Right kidney (tissue), 1 donor: ENCODE measurements around the gene SLC38A2.

Experiments
- DNase-seq: peaks from one replicate; pipeline ENCODE4 v3.0.0-alpha.2; 2016

Gene SLC38A2

DNA sequence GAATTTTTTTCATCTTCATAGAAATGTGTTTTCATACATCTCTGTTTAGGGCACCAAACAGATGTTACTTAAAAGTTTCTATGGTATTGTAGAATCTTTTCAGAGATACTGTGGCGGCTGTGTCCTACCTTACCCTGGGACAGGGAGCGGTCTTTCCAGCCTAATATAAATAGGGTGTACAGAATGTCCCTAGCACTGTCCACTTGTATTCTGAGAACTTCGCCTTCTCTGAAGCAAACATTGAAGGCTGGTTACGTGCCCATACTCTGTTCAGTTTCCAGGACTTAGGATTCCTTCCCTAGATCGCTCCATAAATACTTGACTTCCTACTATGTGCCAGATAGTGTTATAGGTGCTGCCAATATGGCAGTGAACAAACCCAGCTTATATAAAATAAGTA, 24.3 kb upstream of the SLC38A2 start:
- DNase-seq, result no peak

DNA sequence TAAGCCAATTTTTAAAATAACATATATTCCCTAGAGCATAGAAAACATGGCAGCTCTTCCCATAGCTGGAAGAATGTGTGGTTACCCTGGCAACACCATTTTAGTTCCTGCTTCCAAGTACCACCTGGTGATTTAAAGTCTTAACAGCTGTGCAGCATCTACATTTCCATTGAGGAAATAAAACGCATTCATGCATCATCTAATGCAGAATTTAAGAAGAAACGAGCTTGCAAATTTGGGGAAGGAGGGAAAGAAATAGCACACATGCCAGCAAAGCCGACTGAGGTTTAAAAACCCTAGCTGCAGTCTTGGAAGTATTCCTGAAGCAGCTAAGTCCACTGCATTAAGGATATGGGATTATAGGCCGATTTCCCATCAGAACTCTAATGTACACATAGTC, 22.8 kb upstream of the SLC38A2 start:
- DNase-seq, result no peak

DNA sequence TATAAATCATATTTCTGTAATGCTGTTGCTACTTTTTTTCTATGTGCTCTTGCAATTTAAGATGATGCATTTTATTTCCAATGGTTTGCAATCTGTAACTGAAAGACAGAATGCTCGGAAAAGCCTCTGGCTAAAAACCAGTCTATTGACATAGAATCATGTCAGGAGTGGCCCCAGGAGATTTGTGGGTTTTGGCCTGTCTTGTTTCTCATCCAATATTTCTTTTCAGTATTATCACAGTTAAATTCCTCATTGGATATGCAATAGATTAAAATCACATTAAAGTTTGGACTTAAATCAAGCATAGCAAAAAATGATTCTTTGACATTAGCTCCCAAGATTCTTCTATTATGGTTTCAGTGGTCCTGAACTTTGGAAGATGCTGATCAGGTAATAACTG, 19.1 kb upstream of the SLC38A2 start:
- no peak for DNase-seq

DNA sequence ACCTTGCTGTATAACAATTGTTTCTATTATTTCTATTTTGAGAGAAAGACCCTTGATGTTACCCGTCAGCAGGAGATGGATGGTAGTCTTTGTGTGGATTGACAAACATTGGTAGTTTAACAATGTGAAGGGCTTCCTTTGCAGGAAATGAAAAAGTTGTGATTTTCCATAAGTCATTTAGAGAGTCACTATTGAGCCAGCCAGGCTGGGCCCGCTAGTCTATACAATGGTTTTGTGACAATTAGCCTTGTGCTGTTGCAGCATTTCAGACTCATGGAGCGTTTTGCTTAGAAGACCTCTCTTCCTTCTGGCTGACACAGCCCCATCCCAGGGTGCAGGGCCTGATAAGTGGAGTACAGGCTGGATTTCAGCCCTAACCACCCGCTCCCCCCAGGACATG, 18.3 kb upstream of the SLC38A2 start:
- DNase-seq, result no peak

DNA sequence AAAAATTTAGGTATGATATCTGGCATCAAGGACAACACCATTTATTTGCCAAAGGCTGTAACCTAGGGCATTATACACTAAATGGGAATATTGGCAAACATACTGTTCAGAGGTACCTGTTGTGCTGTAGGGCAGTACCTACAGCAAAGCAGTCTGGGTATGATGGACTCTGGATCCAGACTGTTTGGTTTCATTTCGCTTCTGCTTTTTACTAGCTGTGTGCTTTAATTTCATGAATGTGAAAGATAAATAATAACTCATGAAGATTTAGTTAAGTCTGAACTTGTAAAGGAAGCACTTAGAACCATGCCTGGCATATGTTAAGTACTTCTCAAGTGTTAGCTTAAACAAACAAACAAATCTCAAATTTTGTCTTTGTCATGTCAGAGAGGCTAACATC, 17.7 kb upstream of the SLC38A2 start:
- no peak for DNase-seq

DNA sequence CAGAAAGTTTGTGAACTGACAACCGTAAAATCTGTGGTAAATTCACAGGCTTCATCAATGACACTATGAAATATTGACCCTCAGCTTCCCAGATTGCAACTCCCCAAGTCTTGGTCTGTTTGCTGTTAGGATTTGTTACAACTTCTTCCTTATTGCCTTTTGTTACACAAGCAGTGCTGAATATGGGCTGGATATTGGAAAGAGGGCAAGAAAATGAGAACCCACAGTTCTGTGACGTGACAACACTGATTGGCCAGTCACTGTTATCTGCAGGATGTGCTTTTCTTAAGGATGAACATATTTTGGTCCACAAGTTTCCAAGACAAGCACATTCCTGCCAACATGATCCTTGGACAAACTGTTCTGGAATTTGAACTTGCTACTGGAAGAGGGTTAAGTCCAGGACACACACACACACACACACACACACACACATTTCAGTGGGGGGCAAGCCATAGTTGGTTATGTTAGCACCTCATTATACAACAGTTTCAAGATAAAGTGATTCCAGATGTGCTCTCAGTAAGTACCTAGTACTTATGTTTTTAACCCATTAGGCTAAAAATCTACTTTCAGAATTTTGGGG, 16.6 kb upstream of the SLC38A2 start:
- no peak for DNase-seq

DNA sequence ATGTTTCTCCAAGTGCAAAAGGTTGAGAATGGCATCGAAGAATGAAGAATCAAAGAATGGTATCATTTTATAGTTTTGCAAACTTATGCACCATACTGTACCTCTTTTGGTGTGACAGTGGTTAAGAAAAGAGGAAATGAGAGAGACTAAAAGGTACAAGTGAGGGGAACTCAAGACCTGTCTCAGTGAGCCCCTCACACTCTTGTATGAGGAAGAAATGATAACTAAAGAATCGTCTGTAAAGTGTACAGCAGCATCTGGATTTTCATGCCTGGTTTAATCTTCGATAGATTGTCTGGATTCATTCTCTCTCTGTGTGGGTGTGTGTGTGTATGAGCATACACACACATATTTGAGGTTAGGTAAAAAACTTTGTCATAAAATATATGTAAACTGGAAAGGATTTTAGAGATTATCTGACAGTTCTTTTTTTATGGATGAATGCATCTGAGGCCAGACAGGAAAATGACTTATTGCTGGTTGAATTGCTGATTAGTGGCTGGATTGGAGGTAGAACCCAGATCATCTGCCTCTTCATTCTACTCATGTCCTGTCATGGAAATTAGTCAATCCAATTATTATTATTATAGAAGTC, 16.0 kb upstream of the SLC38A2 start:
- DNase-seq, result no peak

DNA sequence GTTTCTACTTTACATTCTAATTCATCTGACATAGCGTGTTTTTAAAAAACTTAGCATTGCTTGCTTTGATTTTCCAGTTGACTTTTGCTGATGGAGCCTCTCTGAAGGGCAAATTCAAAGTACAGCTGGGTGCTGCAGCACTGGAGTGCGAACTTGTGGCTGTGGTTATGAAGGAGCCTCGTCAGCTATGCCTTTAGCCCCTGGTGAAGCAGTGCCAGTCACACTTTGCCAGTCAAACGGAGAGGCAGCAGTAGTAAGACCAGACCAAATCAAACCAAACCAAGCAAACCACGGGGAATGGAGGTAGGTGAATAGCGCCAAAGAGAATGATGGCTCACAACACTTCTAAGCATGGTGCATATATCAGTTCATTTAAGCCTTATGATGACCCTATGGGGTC, 15.1 kb upstream of the SLC38A2 start:
- DNase-seq, result no peak

DNA sequence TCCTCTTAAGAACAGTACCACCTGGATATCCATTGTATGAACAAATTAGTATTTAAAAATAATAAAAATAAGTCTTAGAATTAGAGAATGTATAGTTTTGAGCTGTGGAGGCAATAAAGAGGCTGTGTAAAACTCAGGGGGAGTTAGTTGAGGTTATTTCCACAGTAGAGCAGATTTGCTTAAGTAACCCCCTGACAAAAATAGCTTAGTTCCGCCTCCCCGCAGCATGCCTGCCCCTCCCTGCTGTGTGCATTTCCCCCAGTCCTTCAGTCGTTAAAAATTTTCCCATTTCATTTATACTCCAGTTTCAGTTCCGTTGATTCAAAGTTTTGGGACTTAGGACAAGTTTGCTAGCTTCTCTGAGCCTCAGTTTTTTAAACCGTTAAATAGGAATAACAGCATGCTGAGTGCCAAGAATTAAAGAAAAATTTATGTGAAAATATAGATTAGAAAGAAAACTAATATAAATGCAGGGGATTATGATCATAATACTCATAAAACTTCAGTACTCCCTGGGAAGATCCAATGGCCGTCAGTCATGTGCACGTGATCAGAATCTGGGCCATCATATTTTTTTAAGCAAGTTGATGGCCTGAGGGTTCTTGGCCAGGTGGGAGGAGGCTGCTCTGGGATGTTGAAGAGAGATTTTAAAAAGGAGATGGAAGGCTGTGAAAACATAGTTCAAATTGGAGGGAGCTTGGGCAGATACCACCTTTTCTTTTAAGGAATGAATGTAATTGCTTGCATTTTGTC, 14.5 kb upstream of the SLC38A2 start:
- no peak for DNase-seq

DNA sequence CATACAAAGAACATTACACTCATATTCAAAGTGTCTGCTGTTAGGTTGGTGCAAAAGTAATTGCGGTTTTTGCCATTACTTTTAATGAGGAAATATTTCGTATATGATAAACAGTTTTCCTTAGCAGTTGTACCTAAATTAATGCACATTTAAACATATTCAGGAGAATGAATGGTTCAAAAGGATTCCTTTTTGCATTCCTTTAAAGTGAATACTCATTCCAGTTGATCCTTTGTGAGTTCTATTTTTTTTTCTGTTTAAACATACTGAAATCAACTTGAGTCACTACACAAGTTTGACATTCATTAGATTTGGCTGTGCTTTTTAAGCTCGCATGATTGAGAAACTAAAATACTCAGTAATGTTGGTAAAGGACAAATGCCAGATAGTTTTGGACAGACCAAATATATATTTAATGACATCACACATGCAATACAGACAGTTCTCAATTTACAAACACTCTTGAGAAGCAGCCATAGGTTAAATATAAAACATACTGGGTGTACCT, 13.8 kb upstream of the SLC38A2 start:
- no peak for DNase-seq

DNA sequence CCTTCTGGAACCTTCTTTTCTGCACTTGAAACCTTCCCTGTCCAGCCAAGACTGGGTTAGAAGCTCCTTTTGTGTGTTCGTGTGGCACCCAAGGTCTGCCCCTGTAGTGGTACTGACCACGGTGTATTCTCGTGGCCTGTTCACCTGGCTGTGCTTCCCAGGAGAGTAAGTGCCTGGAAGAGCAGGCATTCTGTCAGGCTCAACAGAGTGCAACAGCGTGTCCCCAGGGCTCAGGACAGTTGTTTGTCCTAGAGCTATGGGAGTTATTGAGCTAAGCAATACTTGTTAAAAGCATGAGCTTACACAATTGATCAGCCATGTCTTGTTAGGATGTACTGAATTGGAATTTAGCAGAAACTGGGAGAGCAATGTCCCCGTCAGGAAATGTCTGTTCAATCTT, 12.9 kb upstream of the SLC38A2 start:
- no peak for DNase-seq

DNA sequence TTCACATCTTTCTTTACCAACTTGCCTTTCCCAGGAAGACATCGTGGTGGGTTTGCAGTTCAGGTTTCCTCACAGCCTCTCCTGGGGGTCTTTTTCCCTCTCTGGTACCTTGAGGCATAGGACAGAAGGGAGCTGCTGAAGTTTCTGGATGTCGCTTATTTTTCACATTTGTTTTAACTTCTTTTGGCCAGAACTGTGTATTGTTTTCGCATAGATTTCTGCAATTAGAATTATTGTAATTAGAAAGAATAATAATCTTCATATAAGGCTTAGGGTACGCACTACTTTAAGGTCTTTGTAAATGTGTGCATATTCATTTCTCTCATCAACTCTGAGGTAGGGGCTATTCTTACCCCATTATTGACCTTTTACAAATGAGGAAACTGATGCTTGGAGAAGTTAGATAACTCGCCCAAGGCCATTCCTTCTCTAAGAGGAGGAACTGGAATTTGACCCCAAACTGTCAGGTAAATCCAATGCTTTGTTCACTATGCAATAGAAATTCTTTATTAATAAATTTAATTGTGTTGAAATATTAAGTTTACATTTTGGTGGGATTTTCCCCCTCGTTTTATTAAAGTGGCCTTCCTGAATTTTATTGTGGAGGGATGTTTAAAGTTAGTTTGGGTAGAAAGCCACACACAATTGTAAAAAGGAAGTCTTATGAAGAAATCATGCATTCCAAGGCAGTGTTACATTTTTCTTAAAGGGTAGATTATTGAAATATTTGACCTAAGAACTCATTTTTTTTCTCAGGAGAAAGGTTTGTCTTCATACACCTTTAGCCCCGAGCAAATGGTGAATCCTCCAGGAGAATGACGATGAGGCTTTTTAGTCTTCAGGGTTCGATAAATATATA, 12.1 kb upstream of the SLC38A2 start:
- DNase-seq, result no peak

DNA sequence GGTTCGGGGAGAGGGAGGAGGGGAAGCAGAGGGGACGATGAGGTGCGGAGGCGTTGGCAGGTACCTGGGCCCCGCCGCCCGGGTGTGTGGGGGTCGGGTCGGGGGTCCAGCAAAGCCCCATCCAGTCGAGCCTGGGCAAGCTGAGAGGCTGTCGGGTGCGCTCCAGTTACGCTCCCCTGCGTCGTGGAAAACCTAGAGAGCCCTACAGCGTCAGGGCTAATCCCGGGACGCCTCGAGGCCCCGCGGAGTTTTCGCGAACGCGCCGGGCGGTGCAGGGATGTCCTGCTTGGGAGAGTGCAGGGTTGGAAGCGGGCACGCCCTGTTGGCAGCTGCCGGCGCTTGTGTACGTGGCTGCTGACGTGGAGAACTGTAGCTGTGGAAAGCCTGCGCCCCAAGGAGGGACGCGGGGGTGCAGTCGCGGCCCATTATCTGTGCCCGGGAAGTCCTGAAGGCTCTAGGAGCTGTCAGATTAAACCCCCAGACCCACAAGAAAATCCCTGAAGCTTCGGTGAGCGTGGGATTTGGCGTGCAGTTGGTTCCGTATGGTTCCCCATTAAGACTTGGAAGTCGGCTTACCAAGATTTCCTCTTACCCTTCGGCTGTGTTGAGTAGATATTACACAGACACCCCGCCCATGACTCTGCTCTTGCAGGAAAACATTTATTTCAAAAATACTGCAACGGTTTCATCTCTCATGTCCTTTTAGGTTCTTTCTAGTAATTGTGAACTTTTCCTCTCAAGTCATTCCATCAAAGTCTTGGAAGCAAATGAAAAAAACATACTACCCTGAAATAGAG, 11.3 kb upstream of the SLC38A2 start:
- DNase-seq, result peak; percentile 90

DNA sequence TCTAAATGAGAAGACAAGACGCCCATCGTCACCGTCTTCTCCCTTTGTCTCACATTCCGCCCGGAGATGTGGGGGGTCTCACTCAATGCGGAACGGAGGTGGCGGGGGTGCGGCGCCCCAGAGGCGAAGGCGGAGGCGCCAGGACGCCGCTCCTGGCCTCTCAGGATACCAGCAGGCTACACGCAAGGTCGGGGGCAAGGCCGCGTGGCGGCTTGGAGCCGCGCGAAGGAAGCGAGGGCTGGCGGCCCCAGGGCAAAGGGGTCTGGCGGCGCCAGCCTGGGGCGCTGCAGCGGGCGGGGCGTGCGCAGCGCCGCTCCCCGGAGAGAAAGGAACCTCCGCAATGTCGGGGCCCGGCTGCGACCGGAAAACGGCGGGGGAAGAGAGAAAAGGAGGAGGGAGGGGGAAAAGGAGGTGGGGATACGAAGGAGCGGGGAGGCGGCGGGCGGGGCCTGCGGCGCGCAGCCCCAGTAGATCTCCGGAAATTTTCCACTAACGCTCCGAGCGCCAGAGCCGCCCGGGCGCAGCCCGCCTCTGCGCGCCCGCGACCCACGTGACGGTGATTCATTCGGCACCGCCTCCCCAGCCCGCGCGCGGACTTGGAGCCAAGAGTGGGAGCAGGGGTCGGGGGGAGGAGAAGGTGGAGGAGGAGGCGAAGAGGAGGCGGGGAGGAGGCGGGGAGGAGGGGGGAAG, 10.5 kb upstream of the SLC38A2 start:
- peak; percentile 99 for DNase-seq

DNA sequence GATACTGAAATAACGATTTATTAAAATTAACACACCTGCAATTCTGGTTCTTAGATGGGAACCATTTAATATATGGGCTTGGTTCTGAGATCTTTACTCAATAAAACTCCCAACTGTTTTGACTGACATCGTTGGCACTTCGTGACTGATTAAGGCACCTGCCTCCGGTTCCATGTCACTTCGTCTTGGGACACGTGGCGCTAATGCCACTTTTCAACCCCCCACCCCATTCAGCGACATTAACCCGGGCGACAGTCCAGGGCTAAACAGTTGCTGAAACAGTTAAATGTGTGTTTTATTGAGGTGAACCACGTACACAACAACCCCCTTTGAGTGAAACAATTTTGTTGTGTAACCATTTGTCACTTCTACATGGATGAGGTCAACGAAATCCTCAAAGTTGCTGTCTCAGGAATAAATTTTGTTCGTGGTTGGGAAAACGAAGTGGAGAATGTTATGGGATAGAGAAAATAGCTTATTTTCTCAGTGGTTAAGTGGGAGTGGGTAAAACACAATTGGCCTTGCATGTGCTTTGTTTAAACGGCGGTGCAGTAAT, 9.9 kb upstream of the SLC38A2 start:
- DNase-seq, result no peak

DNA sequence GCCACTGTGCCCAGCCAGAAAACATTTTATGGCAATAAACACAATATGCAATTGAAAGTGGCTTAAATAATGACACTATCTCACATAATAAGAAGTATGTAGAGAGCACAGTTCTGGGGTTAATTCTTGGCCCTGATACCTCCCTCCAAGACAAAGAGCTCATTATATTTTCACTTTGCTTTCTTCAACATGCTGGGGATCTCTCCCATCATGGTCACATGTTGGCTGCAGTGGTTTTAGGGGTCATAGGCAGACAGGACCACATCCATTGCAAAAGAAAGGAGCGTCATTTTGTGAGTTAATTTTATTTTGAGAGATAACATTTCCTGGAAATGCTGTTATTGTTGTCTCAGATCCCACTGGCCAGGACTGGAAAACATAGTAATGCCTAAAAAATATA, 8.3 kb upstream of the SLC38A2 start:
- DNase-seq, result no peak

DNA sequence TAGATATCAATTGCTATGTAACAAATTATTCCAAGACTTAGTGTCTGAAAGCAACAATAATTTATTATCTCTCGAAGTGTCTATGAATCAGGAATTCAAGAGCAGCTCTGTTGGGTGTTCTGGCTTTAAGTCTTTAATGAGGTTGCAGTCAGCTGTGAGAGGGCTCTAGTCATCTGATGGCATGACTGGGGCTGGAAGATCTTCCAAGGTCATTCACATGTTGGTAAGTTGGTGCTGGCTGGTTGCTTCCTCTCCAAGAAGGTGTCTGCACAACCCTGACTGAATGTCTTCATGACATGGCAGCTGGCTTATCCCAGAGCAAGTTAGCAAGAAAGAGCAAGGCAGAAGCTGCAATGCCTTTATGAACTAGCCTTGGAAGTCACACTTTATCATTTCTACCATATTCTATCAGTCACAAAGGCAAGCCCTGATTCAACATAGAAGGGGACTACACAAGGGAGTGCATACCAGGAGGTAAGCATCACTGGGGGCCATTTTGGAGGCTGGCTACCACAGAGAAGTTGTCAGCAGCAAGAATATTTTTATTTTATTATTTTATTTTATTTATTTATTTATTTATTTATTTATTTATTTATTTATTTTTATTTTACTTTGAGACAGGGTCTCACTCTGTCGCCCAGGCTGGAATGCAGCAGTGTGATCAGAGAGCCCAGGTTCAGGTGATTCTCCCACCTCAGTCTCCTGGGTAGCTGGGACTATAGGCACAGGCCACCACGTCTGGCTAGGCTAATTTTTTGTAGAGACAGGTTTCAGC, 7.6 kb upstream of the SLC38A2 start:
- DNase-seq, result no peak

DNA sequence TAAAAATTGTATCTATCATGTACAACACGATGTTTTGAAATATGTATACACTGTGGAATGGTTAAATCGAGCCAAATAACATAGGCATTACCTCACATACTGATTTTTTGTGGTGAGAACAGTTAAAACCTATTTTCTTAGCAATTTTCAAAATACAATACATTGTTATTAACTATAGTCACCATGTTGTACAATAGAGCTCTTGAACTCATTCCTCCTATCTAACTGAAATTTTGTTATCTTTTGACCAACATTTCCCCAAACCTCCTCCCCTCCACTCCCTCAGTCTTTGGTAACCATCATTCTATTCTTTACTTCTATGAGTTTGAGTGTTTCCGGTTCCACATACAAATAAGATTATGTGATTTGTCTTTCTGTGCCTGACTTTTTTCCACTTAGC, 6.8 kb upstream of the SLC38A2 start:
- DNase-seq, result no peak

DNA sequence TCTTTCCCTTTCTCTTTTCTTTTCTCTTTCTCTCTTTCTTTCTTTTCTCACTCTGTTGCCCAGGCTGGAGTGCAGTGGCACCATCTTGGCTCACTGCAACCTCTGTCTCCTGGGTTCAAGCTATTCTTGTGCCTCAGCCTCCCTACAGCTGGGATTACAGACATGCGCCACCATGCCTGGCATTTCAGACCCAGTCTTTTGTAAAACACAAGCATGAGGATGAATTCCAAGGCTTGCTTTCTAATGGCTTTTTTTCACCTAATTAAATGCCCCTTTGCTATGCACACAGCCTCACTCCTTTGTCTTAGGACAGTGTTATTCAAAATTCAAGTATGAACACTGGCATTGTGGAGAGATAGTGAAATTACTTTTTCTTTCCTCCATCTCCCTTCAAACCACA, 6.0 kb upstream of the SLC38A2 start:
- DNase-seq, result no peak

DNA sequence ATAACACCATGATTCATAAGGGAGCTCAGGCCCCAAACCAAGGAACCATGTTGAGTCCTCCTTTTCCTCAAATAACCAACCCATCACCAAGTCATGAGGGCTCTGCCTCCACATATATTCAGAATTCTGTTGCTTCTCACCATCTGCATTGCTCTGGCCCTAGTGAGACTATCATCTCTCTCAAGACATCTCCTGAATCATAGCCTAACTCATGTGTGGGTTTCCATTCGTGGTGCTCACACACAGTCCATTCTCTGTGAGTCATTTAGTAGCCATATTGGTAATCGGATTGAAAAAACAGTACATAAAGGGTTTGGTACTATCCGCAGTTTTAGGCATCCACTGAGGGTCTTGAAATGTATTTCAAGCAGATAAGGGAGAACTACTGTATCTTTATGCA, 5.1 kb upstream of the SLC38A2 start:
- no peak for DNase-seq
